SK-N-SH (cell line): ENCODE data around the gene ANKRD33B.

Experiments
- EP300 ChIP-seq, 2 experiments: IDR thresholded peaks; 2 replicates each; pipeline versions ENCODE4 v1.4.0 to v1.6.1; 2012; ENCODE audit warnings: borderline replicate concordance in 1 of 2, low read depth in 1 of 2, low read length in 1 of 2
- EZH2phosphoT487 ChIP-seq: fragments of 200-600 bp; sonication (generic); IDR thresholded peaks from 2 replicates; pipeline ENCODE4 v1.6.1; 2017; ENCODE audit warnings: low read depth, mixed run types, mild to moderate bottlenecking, antibody characterized with exemption, moderate library complexity, borderline replicate concordance
- JUND ChIP-seq: IDR thresholded peaks from 2 replicates; pipeline ENCODE4 v1.4.0; 2012
- MEF2A ChIP-seq: IDR thresholded peaks from 2 replicates; pipeline ENCODE4 v1.4.0; 2012; ENCODE audit warnings: low read depth, borderline replicate concordance
- NRF1 ChIP-seq: IDR thresholded peaks from 2 replicates; pipeline ENCODE4 v1.6.1; 2012; ENCODE audit warnings: low read depth, mild to moderate bottlenecking, low read length
- POLR2AphosphoS5 ChIP-seq: IDR thresholded peaks from 2 replicates; pipeline ENCODE4 v1.6.1; 2012; ENCODE audit warnings: low read depth, low read length
- TAF1 ChIP-seq: IDR thresholded peaks from 2 replicates; pipeline ENCODE4 v1.6.1; 2012; ENCODE audit warnings: low read depth, mild to moderate bottlenecking, low read length, moderate library complexity, borderline replicate concordance
- TEAD4 ChIP-seq: IDR thresholded peaks from 2 replicates; pipeline ENCODE4 v1.4.0; 2012; ENCODE audit warnings: mild to moderate bottlenecking, borderline replicate concordance; ENCODE audit not compliant: insufficient read depth
- TF ChIP-seq, protein P1 (sequence below): fragments of 200-600 bp; sonication (generic); IDR thresholded peaks from 2 replicates; pipeline ENCODE4 v1.6.1; 2017; ENCODE audit warnings: antibody characterized with exemption, mild to moderate bottlenecking, moderate library complexity
- TF ChIP-seq, protein P2 (sequence below): IDR thresholded peaks from 2 replicates; pipeline ENCODE4 v1.4.0; 2012; ENCODE audit warnings: low read depth
- TF ChIP-seq, protein P3 (sequence below): IDR thresholded peaks from 2 replicates; pipeline ENCODE4; 2012

DNA sequence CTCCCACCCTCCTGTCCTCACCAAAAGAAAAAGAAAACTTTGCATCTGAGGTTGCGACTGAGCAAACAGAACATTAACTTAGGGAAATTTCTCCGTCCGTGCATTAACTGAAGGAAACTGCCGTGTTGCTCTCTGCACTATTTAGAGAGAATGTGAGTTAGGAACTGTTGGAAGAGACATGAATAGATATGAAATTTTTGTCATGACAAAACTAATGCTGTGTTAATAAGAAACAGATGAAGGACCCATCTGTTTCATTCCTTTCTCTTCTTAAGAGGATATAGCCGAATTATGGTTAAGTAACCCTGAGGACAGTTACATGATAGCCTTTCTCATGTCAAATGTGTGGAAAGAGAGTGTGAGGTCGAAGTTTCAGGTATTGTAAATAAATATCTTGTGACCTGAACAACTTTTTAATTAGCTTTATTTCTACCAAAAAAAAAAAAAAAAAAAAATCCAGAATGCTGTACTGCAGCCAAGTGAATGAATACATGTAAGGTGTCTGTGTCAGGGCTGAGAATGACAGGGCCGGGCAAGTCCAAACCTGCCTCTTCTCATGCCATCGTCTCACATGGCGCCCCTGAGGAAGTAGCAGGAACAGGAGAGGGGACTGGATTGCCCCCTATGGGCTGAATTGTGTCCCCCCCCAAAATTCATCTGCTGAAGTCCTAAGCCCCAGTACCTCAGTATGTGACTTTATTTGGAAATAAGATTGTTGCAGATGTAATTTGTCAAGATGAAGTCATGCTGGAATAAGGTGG, 35.6 kb upstream of the ANKRD33B start:
- TF ChIP-seq TEAD4, result no peak
- 0 out of 2 replicates have a peak, but pooled peaks have one; percentile 17 for TF ChIP-seq JUND
- TF ChIP-seq, protein P1, sequence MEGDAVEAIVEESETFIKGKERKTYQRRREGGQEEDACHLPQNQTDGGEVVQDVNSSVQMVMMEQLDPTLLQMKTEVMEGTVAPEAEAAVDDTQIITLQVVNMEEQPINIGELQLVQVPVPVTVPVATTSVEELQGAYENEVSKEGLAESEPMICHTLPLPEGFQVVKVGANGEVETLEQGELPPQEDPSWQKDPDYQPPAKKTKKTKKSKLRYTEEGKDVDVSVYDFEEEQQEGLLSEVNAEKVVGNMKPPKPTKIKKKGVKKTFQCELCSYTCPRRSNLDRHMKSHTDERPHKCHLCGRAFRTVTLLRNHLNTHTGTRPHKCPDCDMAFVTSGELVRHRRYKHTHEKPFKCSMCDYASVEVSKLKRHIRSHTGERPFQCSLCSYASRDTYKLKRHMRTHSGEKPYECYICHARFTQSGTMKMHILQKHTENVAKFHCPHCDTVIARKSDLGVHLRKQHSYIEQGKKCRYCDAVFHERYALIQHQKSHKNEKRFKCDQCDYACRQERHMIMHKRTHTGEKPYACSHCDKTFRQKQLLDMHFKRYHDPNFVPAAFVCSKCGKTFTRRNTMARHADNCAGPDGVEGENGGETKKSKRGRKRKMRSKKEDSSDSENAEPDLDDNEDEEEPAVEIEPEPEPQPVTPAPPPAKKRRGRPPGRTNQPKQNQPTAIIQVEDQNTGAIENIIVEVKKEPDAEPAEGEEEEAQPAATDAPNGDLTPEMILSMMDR, result peak; percentile 48
- TF ChIP-seq MEF2A, result no peak
- TF ChIP-seq POLR2AphosphoS5, result peak; percentile 51
- TF ChIP-seq, protein P2, sequence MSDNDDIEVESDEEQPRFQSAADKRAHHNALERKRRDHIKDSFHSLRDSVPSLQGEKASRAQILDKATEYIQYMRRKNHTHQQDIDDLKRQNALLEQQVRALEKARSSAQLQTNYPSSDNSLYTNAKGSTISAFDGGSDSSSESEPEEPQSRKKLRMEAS, result peak; percentile 78
- 0 out of 2 replicates have a peak, but pooled peaks have one; percentile 29 for TF ChIP-seq TAF1
- TF ChIP-seq, protein P3, sequence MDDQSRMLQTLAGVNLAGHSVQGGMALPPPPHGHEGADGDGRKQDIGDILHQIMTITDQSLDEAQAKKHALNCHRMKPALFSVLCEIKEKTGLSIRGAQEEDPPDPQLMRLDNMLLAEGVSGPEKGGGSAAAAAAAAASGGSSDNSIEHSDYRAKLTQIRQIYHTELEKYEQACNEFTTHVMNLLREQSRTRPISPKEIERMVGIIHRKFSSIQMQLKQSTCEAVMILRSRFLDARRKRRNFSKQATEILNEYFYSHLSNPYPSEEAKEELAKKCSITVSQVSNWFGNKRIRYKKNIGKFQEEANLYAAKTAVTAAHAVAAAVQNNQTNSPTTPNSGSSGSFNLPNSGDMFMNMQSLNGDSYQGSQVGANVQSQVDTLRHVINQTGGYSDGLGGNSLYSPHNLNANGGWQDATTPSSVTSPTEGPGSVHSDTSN, result peak; percentile 40; the same call in 1 of the 2 replicates
- TF ChIP-seq EZH2phosphoT487, result no peak
- no peak for TF ChIP-seq EP300 (IDR thresholded peaks at IDR 0.05; ENCODE audit: borderline replicate concordance in 1 of 2, low read depth in 1 of 2, low read length in 1 of 2)
- no peak for TF ChIP-seq NRF1
